B cell (primary cell): ENCODE data around the gene CPXM1. TPM values are rescaled to one million over a fixed set of nuclear protein-coding genes. Genes with fewer than 3 reads are reported as not detected.

Source experiments
- ATAC-seq: fragments of 200-7000 bp; cut with Tn5 transposase; one replicate; pipeline ENCODE4 v1.10.0; 2021; ENCODE audit warnings: low read depth, mild to moderate bottlenecking, moderate number of reproducible peaks, moderate library complexity
- CTCF ChIA-PET: fragments of 350-600 bp; sonication (Branson Sonifier 250); formaldehyde crosslinking; loops from one replicate; lab custom pipeline; 2021; ENCODE audit warnings: antibody characterized with exemption, inconsistent platforms; lab: Charles Lee
- POLR2A ChIA-PET: fragments of 350-600 bp; sonication (Branson Sonifier 250); formaldehyde crosslinking; loops from one replicate; lab custom pipeline; 2021; ENCODE audit warnings: antibody characterized with exemption; lab: Charles Lee
- DNase-seq: peaks from one replicate; pipeline ENCODE4 v3.0.0; 2013
- H2AFZ ChIP-seq: 2 replicates; pipeline ENCODE4 v1.6.1; 2012; ENCODE audit warnings: mild to moderate bottlenecking, low read depth, low read length; ENCODE audit not compliant: insufficient read depth, poor library complexity, severe bottlenecking
- H3K27ac ChIP-seq, 2 donors: 1 replicate in 1 of 2; 2 replicates in 1 of 2; pipeline ENCODE4 v1.5.1; 2012 to 2013; ENCODE audit warnings: low read length in 2 of 2, mild to moderate bottlenecking in 2 of 2, moderate library complexity in 1 of 2
- H3K27me3 ChIP-seq, 4 experiments: fragments of 200-600 bp in 1 of 4; sonication (generic) in 1 of 4; replicated peaks in 1 of 4; 1 replicate in 2 of 4; 2 replicates in 2 of 4; pipeline versions ENCODE4 v1.6.1 to v1.7.0; 2013 to 2016; ENCODE audit warnings: low read length in 3 of 4, mild to moderate bottlenecking in 2 of 4, mixed read lengths in 1 of 4, moderate library complexity in 1 of 4; ENCODE audit not compliant: insufficient read depth in 4 of 4, control insufficient read depth in 3 of 4; ENCODE audit errors: control extremely low read depth in 1 of 4
- H3K36me3 ChIP-seq, 2 experiments: replicated peaks in 1 of 2; 1 replicate in 1 of 2; 2 replicates in 1 of 2; pipeline versions ENCODE4 v1.6.1 to v1.7.1; 2013; ENCODE audit warnings: low read length in 1 of 2; ENCODE audit not compliant: insufficient read depth in 2 of 2, control insufficient read depth in 1 of 2; ENCODE audit errors: control extremely low read depth in 1 of 2, extremely low read depth in 1 of 2
- H3K4me1 ChIP-seq, 2 donors: fragments of 200-600 bp in 1 of 2; sonication (generic) in 1 of 2; 1 replicate in 1 of 2; 2 replicates in 1 of 2; pipeline versions ENCODE4 v1.5.1 to v1.6.1; 2013 to 2017; ENCODE audit warnings: low read length in 2 of 2; ENCODE audit not compliant: control insufficient read depth in 2 of 2, insufficient read depth in 2 of 2
- H3K4me2 ChIP-seq: replicated peaks from 2 replicates; pipeline ENCODE3; 2012; ENCODE audit warnings: mild to moderate bottlenecking, low read depth, low read length; ENCODE audit not compliant: poor library complexity, severe bottlenecking
- H3K4me3 ChIP-seq, 5 experiments: fragments of 200-600 bp in 1 of 5; sonication (generic) in 1 of 5; 1 replicate in 3 of 5; 2 replicates in 2 of 5; pipeline versions ENCODE4 v1.5.1 to v1.7.0; 2011 to 2016; ENCODE audit warnings: low read length in 4 of 5, mild to moderate bottlenecking in 4 of 5, low read depth in 2 of 5, control low read depth in 1 of 5, moderate library complexity in 1 of 5; ENCODE audit not compliant: insufficient read depth in 1 of 5; ENCODE audit errors: control extremely low read depth in 1 of 5, extremely low read depth in 1 of 5
- H3K79me2 ChIP-seq: fragments of 200-600 bp; sonication (generic); one replicate; pipeline ENCODE4 v1.6.0; 2016; ENCODE audit warnings: low read length; ENCODE audit not compliant: control insufficient read depth, insufficient read depth
- H3K9ac ChIP-seq: fragments of 200-600 bp; sonication (generic); 2 replicates; pipeline ENCODE4 v1.6.1; 2017; ENCODE audit warnings: mild to moderate bottlenecking, low read length, moderate library complexity
- H3K9me3 ChIP-seq, 3 donors: one replicate each; pipeline versions ENCODE4 v1.6.1 to v1.7.1; 2013; ENCODE audit warnings: low read length in 2 of 3; ENCODE audit not compliant: control insufficient read depth in 2 of 3, insufficient read depth in 1 of 3; ENCODE audit errors: control extremely low read depth in 1 of 3
- H4K20me1 ChIP-seq: 2 replicates; pipeline ENCODE4 v1.6.0; 2012; ENCODE audit warnings: mild to moderate bottlenecking, low read length; ENCODE audit not compliant: insufficient read depth, control insufficient read depth, poor library complexity, severe bottlenecking
- H3K27ac Mint-ChIP-seq: one replicate; pipeline ENCODE4 v1.8.0; 2021; ENCODE audit warnings: mixed read lengths
- H3K27me3 Mint-ChIP-seq: one replicate; pipeline ENCODE4 v1.8.0; 2021; ENCODE audit warnings: mixed read lengths
- H3K4me1 Mint-ChIP-seq: one replicate; pipeline ENCODE4 v1.8.0; 2021; ENCODE audit warnings: mixed read lengths
- H3K4me3 Mint-ChIP-seq: one replicate; pipeline ENCODE4 v1.8.0; 2021; ENCODE audit warnings: mixed read lengths
- H3K9me3 Mint-ChIP-seq: one replicate; pipeline ENCODE4 v1.8.0; 2022; ENCODE audit warnings: mixed read lengths; ENCODE audit not compliant: insufficient read depth
- EZH2 ChIP-seq: IDR thresholded peaks from 2 replicates; pipeline ENCODE4 v1.6.1; 2012; ENCODE audit warnings: borderline replicate concordance, low read depth, mild to moderate bottlenecking, moderate library complexity, low read length; ENCODE audit not compliant: insufficient read depth, poor library complexity, severe bottlenecking
- WGBS: methylation state at CpG from one replicate; pipeline ENCODE4 v1.1.5; 2013; ENCODE audit warnings: missing lambda C conversion rate; ENCODE audit not compliant: insufficient coverage; 5-methylcytosine and 5-hydroxymethylcytosine counted together
- intact Hi-C: fragments of 100-400 bp; cut with micrococcal nuclease; formaldehyde crosslinking; loops from one replicate; pipeline ENCODE4 v1.10.0; 2022
- polyA plus RNA-seq: library from polyadenylated mRNA; depleted of rRNA; stranded (reverse); fragments of >200 nt; gene quantifications from 2 replicates; pipeline ENCODE4 v1.2.3, GENCODE V29; 2012
- total RNA-seq, 2 donors: library from RNA; stranded (reverse); fragments of 120-200 nt in 1 of 2; gene quantifications; 1 replicate in 1 of 2; 2 replicates in 1 of 2; pipeline versions ENCODE4 v1.2.3 to v1.2.4, GENCODE V29; 2013 to 2022
- TF ChIP-seq, protein P1 (sequence below): fragments of 200-600 bp; IDR thresholded peaks from one replicate; pipeline ENCODE4 v1.8.0; 2022; ENCODE audit warnings: antibody characterized with exemption, mild to moderate bottlenecking

CPXM1 gene
- total and polyA plus RNA-seq, 2 donors (not counting 1 experiment from before 2014, with no cell fraction given), result 0.21 to 1.9 TPM

DNA sequence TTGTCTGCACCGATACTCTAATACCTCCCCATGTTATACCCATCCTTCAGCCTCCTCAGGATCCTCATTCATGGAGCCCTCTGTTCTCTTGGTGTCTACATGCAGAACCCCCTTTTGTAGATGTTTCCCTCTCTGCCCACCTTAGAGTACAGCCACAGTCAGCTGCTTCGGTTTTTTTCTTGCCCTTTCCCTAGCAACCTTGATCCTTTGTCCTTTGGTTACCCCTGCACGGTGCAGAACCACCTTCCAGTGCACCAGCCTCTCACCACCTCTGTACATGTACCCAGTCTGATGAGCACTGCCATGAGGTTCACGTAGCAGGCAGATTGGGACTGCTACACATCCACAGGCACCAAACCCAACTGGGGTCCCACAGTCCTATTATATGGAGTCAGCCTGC lies 47.4 kb upstream of the CPXM1 start:
- Histone ChIP-seq H3K9ac (no peak overlapping the region), H4K20me1 (peaks cover 4% of the 10 kb centered on the region), H3K4me3 (no peak overlapping the region), H3K9me3 (peaks cover 0 to 4% (median 0%) of the 10 kb centered on the region in 3 donors), H3K79me2 (peaks cover 15% of the 10 kb centered on the region), H2AFZ (no peak overlapping the region), H3K36me3 (peaks cover 0 to 3% of the 10 kb centered on the region in 2 experiments), H3K4me1 (peaks cover 5 to 8% of the 10 kb centered on the region in 2 donors), H3K27me3 (no peaks in the 10 kb centered on the region), H3K27ac (no peak overlapping the region), H3K4me2 (no peak overlapping the region)
- DNase-seq (no peak), ATAC-seq (no peak)
- WGBS, result 98% methylated on average over 4 of the region's 4 CpGs
- H3K4me1 Mint-ChIP-seq, result peaks cover 14% of the 10 kb centered on the region
- no peaks in the 10 kb centered on the region for H3K27me3 Mint-ChIP-seq
- intact Hi-C loops, result no loop called here
- CTCF ChIA-PET, result no interaction called here
- H3K9me3 Mint-ChIP-seq, result no peaks in the 10 kb centered on the region
- H3K27ac Mint-ChIP-seq, result no peak overlapping the region
- no peak overlapping the region for H3K4me3 Mint-ChIP-seq
- no peak for TF ChIP-seq EZH2
- TF ChIP-seq, protein P1, sequence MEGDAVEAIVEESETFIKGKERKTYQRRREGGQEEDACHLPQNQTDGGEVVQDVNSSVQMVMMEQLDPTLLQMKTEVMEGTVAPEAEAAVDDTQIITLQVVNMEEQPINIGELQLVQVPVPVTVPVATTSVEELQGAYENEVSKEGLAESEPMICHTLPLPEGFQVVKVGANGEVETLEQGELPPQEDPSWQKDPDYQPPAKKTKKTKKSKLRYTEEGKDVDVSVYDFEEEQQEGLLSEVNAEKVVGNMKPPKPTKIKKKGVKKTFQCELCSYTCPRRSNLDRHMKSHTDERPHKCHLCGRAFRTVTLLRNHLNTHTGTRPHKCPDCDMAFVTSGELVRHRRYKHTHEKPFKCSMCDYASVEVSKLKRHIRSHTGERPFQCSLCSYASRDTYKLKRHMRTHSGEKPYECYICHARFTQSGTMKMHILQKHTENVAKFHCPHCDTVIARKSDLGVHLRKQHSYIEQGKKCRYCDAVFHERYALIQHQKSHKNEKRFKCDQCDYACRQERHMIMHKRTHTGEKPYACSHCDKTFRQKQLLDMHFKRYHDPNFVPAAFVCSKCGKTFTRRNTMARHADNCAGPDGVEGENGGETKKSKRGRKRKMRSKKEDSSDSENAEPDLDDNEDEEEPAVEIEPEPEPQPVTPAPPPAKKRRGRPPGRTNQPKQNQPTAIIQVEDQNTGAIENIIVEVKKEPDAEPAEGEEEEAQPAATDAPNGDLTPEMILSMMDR, result no peak
- POLR2A ChIA-PET, result no interaction called here

DNA sequence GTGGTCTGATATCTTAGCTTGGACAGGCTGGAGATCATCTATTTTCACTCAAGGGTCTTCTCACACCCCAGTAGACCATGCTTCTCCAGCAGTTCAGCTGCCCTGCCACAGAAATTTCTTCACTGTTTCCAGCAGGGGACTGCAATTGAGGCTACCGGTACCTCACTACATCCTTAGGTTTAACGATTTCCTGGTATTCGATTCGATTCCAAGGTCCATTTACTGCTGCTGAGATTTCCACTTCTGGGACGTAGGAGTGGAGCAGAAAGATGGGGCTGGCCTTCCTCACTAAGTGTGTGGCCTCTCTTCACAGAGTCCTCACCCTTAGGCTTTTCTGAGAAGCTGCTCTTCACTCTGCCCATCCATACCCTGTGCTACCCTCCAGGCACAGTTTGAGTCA lies 46.3 kb upstream of the CPXM1 start:
- Histone ChIP-seq H2AFZ (no peak overlapping the region), H3K9ac (no peak overlapping the region), H3K27me3 (no peaks in the 10 kb centered on the region), H3K27ac (no peak overlapping the region), H3K4me3 (no peak overlapping the region), H3K4me1 (peaks cover 0 to 2% of the 10 kb centered on the region in 2 donors), H3K79me2 (peaks cover 19% of the 10 kb centered on the region), H4K20me1 (no peaks in the 10 kb centered on the region), H3K36me3 (peaks cover 0 to 3% of the 10 kb centered on the region in 2 experiments), H3K4me2 (no peak overlapping the region), H3K9me3 (peaks cover 0 to 1% (median 0%) of the 10 kb centered on the region in 3 donors)
- ATAC-seq (no peak), DNase-seq (no peak)
- no peaks in the 10 kb centered on the region for H3K9me3 Mint-ChIP-seq
- intact Hi-C loops, result no loop called here
- no peaks in the 10 kb centered on the region for H3K27me3 Mint-ChIP-seq
- peaks cover 3% of the 10 kb centered on the region for H3K4me1 Mint-ChIP-seq
- POLR2A ChIA-PET, result no interaction called here
- H3K4me3 Mint-ChIP-seq, result no peak overlapping the region
- H3K27ac Mint-ChIP-seq, result no peak overlapping the region
- CTCF ChIA-PET, result no interaction called here
- 71% methylated on average over 1 of the region's 5 CpGs for WGBS
- TF ChIP-seq, protein P1, result no peak
- no peak for TF ChIP-seq EZH2
